Right lobe of liver (tissue), 4 donors: ENCODE measurements around the gene SPINT2.

Source experiments
- POLR2A ChIP-seq: fragments of 450-650 bp; IDR thresholded peaks from one replicate; pipeline ENCODE4 v1.6.1; 2017; ENCODE audit warnings: antibody characterized with exemption, mild to moderate bottlenecking
- TF ChIP-seq, protein P1 (sequence below), 4 donors: fragments of 200-600 bp in 3 of 4; fragments of 450-650 bp in 1 of 4; IDR thresholded peaks; one replicate each; pipeline versions ENCODE4 v1.5.1 to v1.8.0; 2016 to 2022; ENCODE audit warnings: antibody characterized with exemption in 4 of 4, mild to moderate bottlenecking in 2 of 4
- donor health status: DM: no; HTN: no; CAD: no.
- donor health status: DM: no; HTN: no; CAD: no.
- donor health status: DM: no; HTN: yes; CAD: no.

DNA sequence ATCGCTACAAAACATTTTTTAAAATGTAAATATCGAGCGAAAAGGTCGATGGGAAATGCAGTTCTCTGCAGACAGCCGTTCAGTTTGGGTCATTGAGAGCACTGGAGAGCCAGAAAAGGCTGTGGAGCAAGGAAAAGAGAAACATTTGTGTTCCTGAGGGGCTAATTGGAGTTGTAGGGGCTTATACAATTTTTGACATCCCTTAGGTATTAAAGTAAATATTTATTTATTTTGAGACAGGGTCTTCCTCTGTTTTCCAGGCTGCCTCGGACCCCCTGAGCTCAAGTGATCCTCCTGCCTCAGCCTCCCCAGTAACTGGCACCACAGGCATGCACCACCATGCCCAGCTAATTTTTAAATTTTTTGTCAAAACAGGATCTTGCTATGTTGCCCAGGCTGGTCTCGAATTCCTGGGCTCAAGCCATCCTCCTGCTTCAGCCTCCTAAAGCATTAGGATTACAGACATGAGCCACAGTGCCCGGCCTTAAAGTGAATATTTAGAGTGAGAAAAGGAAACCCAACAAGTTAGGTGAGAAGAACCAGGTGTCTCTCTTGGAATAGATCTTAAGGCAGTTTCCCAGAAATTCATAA is 52.2 kb downstream of the SPINT2 start:
- TF ChIP-seq, protein P1, sequence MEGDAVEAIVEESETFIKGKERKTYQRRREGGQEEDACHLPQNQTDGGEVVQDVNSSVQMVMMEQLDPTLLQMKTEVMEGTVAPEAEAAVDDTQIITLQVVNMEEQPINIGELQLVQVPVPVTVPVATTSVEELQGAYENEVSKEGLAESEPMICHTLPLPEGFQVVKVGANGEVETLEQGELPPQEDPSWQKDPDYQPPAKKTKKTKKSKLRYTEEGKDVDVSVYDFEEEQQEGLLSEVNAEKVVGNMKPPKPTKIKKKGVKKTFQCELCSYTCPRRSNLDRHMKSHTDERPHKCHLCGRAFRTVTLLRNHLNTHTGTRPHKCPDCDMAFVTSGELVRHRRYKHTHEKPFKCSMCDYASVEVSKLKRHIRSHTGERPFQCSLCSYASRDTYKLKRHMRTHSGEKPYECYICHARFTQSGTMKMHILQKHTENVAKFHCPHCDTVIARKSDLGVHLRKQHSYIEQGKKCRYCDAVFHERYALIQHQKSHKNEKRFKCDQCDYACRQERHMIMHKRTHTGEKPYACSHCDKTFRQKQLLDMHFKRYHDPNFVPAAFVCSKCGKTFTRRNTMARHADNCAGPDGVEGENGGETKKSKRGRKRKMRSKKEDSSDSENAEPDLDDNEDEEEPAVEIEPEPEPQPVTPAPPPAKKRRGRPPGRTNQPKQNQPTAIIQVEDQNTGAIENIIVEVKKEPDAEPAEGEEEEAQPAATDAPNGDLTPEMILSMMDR (IDR thresholded peaks at IDR 0.05): no peak
- no peak for TF ChIP-seq POLR2A
